GM23338 (cell line): ENCODE data around the gene C12orf60. TPM values are rescaled to one million over a fixed set of nuclear protein-coding genes. Genes with fewer than 3 reads are reported as not detected.

Source experiments
- ATAC-seq: fragments of 200-7000 bp; cut with Tn5 transposase; 3 replicates; pipeline ENCODE4 v1.9.1; 2020
- DNase-seq: peaks from one replicate; pipeline ENCODE4 v3.0.0-alpha.2; 2015; ENCODE audit warnings: low spot score
- H2AFZ ChIP-seq: fragments of 200-600 bp; sonication (generic); 2 replicates; pipeline ENCODE4 v1.8.0; 2016; ENCODE audit warnings: antibody characterized with exemption, mild to moderate bottlenecking, moderate library complexity
- H3F3A ChIP-seq: fragments of 200-600 bp; sonication (generic); replicated peaks from 2 replicates; pipeline ENCODE4 v1.8.0; 2017; ENCODE audit warnings: antibody characterized with exemption, mixed run types, low read depth
- H3K27ac ChIP-seq: fragments of 200-600 bp; sonication (generic); 2 replicates; pipeline ENCODE4 v1.6.1; 2016; ENCODE audit warnings: low read depth
- H3K27me3 ChIP-seq: fragments of 200-600 bp; sonication (generic); 2 replicates; pipeline ENCODE4 v1.8.0; 2016; ENCODE audit warnings: mild to moderate bottlenecking, mixed run types, moderate library complexity; ENCODE audit not compliant: insufficient read depth
- H3K36me3 ChIP-seq: fragments of 200-600 bp; sonication (generic); 2 replicates; pipeline ENCODE4 v1.8.0; 2016; ENCODE audit warnings: mild to moderate bottlenecking; ENCODE audit not compliant: insufficient read depth
- H3K4me1 ChIP-seq: fragments of 200-600 bp; sonication (generic); 2 replicates; pipeline ENCODE4 v1.8.0; 2016; ENCODE audit warnings: mild to moderate bottlenecking, moderate library complexity; ENCODE audit not compliant: insufficient read depth
- H3K4me2 ChIP-seq: fragments of 200-600 bp; sonication (generic); 2 replicates; pipeline ENCODE4 v1.7.1; 2017; ENCODE audit warnings: mixed run types
- H3K4me3 ChIP-seq: fragments of 200-600 bp; sonication (generic); 2 replicates; pipeline ENCODE4 v1.6.1; 2016; ENCODE audit warnings: mixed run types
- H3K79me2 ChIP-seq: fragments of 200-600 bp; sonication (generic); replicated peaks from 2 replicates; pipeline ENCODE4 v1.8.0; 2017; ENCODE audit warnings: mild to moderate bottlenecking; ENCODE audit not compliant: insufficient read depth
- H3K9me2 ChIP-seq: fragments of 200-600 bp; sonication (generic); 2 replicates; pipeline ENCODE4 v1.8.0; 2017; ENCODE audit not compliant: insufficient read depth
- H4K20me1 ChIP-seq: fragments of 200-600 bp; sonication (generic); replicated peaks from 2 replicates; pipeline ENCODE4 v1.8.0; 2017; ENCODE audit warnings: mild to moderate bottlenecking; ENCODE audit not compliant: insufficient read depth
- H3K27ac Mint-ChIP-seq: 2 replicates; pipeline ENCODE4 v1.8.0; 2020; ENCODE audit warnings: inconsistent platforms, mild to moderate bottlenecking, moderate library complexity, mixed read lengths
- H3K27me3 Mint-ChIP-seq: 3 replicates; pipeline ENCODE4 v1.8.0; 2022; ENCODE audit warnings: low read depth, mild to moderate bottlenecking, moderate library complexity, mixed read lengths, inconsistent platforms; ENCODE audit not compliant: insufficient read depth, poor library complexity
- H3K36me3 Mint-ChIP-seq: 3 replicates; pipeline ENCODE4 v1.8.0; 2021; ENCODE audit warnings: low read depth, mild to moderate bottlenecking, inconsistent platforms, moderate library complexity, mixed read lengths
- H3K4me1 Mint-ChIP-seq: 3 replicates; pipeline ENCODE4 v1.8.0; 2020; ENCODE audit warnings: mild to moderate bottlenecking, inconsistent platforms, mixed read lengths
- H3K4me3 Mint-ChIP-seq: 3 replicates; pipeline ENCODE4 v1.8.0; 2021; ENCODE audit warnings: moderate library complexity, mild to moderate bottlenecking, inconsistent platforms, mixed read lengths
- H3K9me3 Mint-ChIP-seq: 3 replicates; pipeline ENCODE4 v1.8.0; 2020; ENCODE audit warnings: moderate library complexity, mild to moderate bottlenecking, inconsistent platforms, mixed read lengths
- CTCF ChIP-seq, 2 experiments: fragments of 200-600 bp in 1 of 2; sonication (generic) in 1 of 2; conservative IDR thresholded peaks; 2 replicates each; pipeline versions ENCODE4 v1.5.1 to v1.6.1; 2016 to 2017; ENCODE audit warnings: antibody characterized with exemption in 2 of 2, low read depth in 2 of 2, mild to moderate bottlenecking in 2 of 2, moderate library complexity in 1 of 2
- ETS1 ChIP-seq: IDR thresholded peaks from 2 replicates; pipeline ENCODE4 v1.6.1; 2016; ENCODE audit warnings: antibody characterized with exemption
- EZH2 ChIP-seq: fragments of 200-600 bp; sonication (generic); IDR thresholded peaks from one replicate; pipeline ENCODE4 v1.8.0; 2017; ENCODE audit warnings: antibody characterized with exemption, mild to moderate bottlenecking, low read depth; ENCODE audit not compliant: unreplicated experiment
- EZH2phosphoT487 ChIP-seq: fragments of 200-600 bp; sonication (generic); IDR thresholded peaks from one replicate; pipeline ENCODE4 v1.8.1; 2018; ENCODE audit warnings: antibody characterized with exemption; ENCODE audit not compliant: unreplicated experiment
- JUNB ChIP-seq: IDR thresholded peaks from one replicate; pipeline ENCODE4 v1.6.1; 2016; ENCODE audit warnings: antibody characterized with exemption; ENCODE audit not compliant: unreplicated experiment
- NANOG ChIP-seq: IDR thresholded peaks from 2 replicates; pipeline ENCODE4 v1.6.1; 2016; ENCODE audit warnings: antibody characterized with exemption, borderline replicate concordance
- REST ChIP-seq: IDR thresholded peaks from one replicate; pipeline ENCODE4 v1.6.1; 2018; ENCODE audit warnings: antibody characterized with exemption; ENCODE audit not compliant: unreplicated experiment
- ZNF331 ChIP-seq: fragments of 250-450 bp; sonication (Bioruptor Pico); IDR thresholded peaks from 2 replicates; pipeline ENCODE4 v1.5.0; 2020; ENCODE audit warnings: low read depth, mild to moderate bottlenecking, moderate library complexity
- ZNF462 ChIP-seq: fragments of 250-450 bp; sonication (Bioruptor Pico); IDR thresholded peaks from 2 replicates; pipeline ENCODE4 v1.5.0; 2020; ENCODE audit warnings: mild to moderate bottlenecking, moderate library complexity
- polyA plus RNA-seq: library from polyadenylated mRNA; unstranded; fragments of >200 nt; fragmentation: Nextera tagmentation; extraction: Ambion mirVana; gene quantifications from 2 replicates; pipeline ENCODE4 v1.2.1, GENCODE V29; 2016
- total RNA-seq: library from RNA; depleted of rRNA; stranded (reverse); fragments of >200 nt; shearing (Covaris generic); gene quantifications from 2 replicates; pipeline ENCODE4 v1.2.3, GENCODE V29; 2014

Gene C12orf60
- total and polyA plus RNA-seq, 2 experiments from 2014 or later = 1.7 to 2.3 TPM

- Mint-ChIP-seq H3K4me3 (no peak overlapping the region), H3K36me3 (peaks cover 14% of the 10 kb centered on the region), H3K27ac (no peak overlapping the region), H3K9me3 (no peaks in the 10 kb centered on the region), H3K27me3 (no peaks in the 10 kb centered on the region), H3K4me1 (peaks cover 2% of the 10 kb centered on the region; the same call in 1 of the 3 replicates)
- Histone ChIP-seq H3K27ac (no peak overlapping the region), H3K4me2 (no peak overlapping the region), H4K20me1 (peaks cover 9% of the 10 kb centered on the region; the same call in 1 of the 2 replicates), H3K27me3 (no peaks in the 10 kb centered on the region), H3K4me3 (no peak overlapping the region), H3K79me2 (no peaks in the 10 kb centered on the region), H3K9me2 (no peaks in the 10 kb centered on the region), H3F3A (no peaks in the 10 kb centered on the region), H2AFZ (no peak overlapping the region), H3K4me1 (peaks cover 2% of the 10 kb centered on the region), H3K36me3 (peaks cover 16% of the 10 kb centered on the region; the same call in 1 of the 2 replicates)
- no peak for TF ChIP-seq ZNF331
- TF ChIP-seq EZH2 = no peak
- no peak for TF ChIP-seq ETS1
- no peak for TF ChIP-seq JUNB
- no peak for ATAC-seq
- no peak for DNase-seq
These were observed 20.7 kb upstream of the C12orf60 start for GRCh38 chr12:14782756-14783155.

GRCh38 chr12:14784471-14784870, 19.0 kb upstream of the C12orf60 start:
- Histone ChIP-seq H3K4me2 (no peak overlapping the region), H3K4me3 (no peak overlapping the region), H4K20me1 (peaks cover 9% of the 10 kb centered on the region; the same call in 1 of the 2 replicates), H3F3A (no peaks in the 10 kb centered on the region), H2AFZ (no peak overlapping the region), H3K79me2 (no peaks in the 10 kb centered on the region), H3K27ac (no peak overlapping the region), H3K4me1 (no peaks in the 10 kb centered on the region), H3K9me2 (no peaks in the 10 kb centered on the region), H3K27me3 (no peaks in the 10 kb centered on the region), H3K36me3 (peaks cover 30% of the 10 kb centered on the region)
- Mint-ChIP-seq H3K4me3 (no peak overlapping the region), H3K27me3 (no peaks in the 10 kb centered on the region), H3K27ac (no peak overlapping the region), H3K36me3 (peaks cover 31% of the 10 kb centered on the region), H3K9me3 (no peaks in the 10 kb centered on the region), H3K4me1 (no peaks in the 10 kb centered on the region; the same call in 2 of the 3 replicates)
- ATAC-seq (no peak), DNase-seq (no peak)
- TF ChIP-seq ZNF462 (CRISPR knock-in tag) (no peak), ZNF331 (no peak), JUNB (no peak), CTCF (conservative IDR thresholded peaks at IDR 0.05; ENCODE audit: low read depth in 2 of 2) (no peak), EZH2phosphoT487 (no peak), REST (no peak), NANOG (no peak)
